GM18517 (cell line): ENCODE results near the gene CACNG5.

ENCODE experiments used
- ATAC-seq: cut with Tn5 transposase; IDR thresholded peaks from one replicate; pipeline ENCODE4 v1.9.1; 2021; ENCODE audit warnings: mild to moderate bottlenecking, moderate library complexity; ENCODE audit not compliant: unreplicated experiment

The CACNG5 gene

DNA sequence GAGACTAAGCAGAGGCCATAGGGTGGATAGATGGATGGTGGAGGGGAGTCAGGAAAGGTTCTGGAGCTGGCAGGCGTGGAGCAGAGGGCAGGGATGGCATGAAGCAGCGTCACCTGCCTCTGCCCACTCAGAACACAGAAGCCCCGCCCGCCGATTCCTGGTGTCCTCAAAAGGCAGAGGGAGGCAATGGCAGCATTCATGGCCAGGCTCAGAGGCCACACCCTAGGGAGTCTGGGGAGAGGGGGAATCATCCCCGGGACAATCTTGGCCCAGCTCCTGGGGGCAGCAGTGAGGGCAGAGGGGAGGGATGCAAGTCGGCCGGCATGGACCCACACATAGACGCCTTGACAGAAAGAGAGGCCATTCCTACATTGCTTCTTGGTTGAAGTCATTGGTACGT is 68.9 kb downstream of the CACNG5 start:
- ATAC-seq: no peak

DNA sequence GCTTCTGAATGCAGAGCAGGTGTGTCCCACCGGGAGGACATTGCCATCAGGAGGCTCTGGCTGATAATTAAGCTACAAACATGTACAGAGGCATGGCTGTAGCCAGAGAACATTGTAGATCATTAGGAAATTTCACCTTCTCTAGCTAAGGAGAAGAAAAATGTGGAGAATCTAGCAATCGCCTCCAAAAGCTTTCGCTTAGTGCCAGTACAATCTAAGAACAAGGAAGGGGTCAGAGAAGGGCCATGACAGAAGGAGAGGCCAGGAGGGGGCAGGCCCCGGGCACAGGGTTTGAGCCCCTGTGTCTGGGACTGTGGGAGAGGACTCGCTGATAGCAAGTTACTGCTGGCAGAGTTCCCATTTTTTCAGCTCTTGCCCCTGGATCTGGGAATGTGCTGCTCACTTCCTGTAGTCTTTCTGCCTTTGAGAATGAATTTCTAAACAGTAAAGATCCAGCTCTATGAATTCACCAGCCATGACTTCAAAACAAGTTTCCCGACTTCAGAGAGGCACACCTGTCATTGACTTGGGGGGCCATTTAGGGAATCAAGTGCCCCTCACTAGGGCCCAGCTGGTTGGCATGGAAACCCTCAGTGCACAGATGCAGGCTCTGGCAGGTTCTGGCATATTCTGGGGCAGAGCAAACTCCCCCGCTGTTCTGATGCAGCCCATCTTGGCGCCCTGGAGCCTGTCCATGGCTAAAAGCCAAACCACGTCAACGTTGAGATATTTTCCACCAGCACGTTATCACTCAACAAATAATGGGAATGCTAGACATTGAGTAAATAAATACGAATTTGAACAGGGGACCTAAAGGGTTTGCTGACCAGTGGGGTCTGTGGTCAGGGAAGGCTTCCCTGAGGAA is 70.1 kb downstream of the CACNG5 start:
- ATAC-seq: no peak

DNA sequence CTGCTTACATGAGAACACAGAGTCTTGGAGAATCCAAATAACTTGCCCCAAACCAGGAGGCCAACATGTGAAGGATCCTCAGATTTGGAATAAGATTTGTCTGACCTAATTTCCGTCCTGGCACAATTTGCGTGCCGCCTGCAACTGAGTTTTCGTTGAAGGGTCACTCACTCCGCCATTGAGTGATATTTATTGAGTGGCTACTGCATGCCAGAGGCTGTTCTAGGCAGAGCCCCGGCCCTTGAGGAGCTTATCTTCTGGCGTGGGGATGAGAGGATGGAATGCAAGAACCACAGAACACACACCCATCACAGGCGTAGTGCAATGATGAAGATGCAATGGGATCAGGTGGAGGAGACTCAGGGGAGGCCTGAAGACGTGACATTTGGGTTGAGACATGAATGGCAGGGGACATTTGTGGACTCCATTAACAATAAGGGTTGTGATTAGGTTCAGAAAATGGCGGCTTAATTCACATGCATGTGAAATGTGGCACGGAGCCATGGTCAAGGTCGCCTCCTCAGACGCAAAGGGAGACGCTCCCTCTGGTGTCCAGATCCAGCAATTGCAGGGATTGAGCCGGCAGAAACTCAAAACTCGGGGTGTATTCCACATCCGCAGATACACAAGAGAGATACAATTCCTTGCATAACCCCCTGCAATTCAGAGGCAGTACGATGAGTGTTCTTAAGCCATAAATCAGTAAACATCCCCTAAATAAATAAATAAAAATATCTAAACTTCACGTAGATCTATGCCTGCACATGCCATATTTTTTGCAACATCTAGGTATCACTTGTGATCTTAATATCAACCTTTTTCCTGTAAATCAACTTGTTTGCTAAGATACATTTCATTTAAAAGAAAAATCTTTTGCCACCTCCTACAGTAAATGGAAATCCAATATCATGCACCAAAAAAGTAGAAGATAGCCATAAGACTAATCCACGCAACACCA is 71.7 kb downstream of the CACNG5 start:
- ATAC-seq: no peak

DNA sequence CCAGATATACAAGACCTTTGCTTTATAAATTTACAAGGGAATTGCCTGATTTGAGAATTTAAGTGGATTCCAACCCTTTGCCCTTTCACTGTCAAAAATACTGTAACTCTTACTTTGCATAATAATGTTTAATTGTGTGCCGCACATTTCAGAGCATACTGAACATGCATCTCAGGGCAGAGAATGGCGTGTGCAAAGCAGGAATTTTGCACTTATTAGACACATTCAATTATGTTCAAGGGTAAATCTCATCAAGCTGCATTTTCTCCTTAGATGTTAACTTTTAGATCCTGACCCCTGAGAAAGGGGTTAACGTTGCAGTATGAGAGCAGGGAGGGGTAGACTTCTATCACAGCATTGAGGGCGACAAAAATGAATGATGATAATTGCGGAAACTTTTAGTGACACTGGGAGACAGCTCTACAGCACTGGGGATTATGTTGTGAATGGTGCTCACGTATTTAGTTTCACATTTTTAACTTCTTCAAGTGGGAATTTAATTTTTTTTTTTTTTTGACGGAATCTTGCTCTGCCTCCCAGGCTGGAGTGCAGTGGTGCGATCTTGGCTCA is 75.0 kb downstream of the CACNG5 start:
- no peak for ATAC-seq

DNA sequence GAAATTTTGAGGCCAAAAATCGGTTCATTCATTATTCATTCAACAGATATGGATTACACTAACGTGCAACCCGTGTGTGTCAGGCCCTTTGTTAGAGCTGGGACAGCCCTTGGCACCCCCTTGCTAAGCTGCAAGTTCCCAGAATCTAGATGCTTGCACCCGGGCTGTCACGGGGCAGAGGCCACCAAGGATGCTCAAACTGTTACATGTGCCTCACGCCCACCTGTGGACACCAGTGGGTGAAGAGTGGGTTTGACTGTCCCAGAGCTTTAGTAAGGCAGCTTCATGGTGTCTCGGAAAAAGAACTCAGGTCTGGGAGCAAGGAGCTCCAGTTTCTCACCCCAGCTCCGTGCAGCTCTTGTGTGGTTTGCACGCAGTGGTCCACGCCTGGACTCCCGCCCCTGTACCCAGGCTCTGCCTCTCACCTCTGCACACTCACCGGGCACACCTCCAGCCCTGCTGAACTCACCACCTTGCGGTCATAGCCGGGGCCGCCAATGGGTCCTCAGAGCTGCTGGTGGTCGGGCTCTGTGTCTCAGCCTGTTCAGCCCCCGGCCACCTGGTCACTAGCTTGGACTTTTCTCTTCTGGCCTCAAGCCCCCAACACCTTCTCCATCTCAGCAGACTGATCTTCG is 75.9 kb downstream of the CACNG5 start:
- ATAC-seq: no peak

DNA sequence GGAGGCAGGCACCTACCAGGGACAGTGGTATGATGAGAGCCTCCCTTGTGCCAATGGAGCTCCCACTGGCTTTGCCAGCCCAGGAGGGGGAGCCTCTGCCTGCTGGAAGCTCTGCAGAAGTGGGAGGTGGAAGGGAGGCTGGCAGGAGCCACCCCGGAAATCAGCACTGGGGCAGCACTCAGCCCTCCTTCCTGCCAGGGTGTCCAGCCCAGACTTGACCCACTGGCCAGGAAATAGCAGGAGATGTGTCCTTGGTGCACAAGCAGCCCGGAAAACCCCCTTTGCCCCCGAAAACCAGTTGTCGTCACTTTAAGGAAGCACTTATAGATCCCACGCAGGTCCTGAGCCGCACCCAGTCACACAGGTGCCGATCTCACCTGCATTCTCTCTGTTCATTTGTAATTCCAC is 80.3 kb downstream of the CACNG5 start:
- ATAC-seq: no peak

DNA sequence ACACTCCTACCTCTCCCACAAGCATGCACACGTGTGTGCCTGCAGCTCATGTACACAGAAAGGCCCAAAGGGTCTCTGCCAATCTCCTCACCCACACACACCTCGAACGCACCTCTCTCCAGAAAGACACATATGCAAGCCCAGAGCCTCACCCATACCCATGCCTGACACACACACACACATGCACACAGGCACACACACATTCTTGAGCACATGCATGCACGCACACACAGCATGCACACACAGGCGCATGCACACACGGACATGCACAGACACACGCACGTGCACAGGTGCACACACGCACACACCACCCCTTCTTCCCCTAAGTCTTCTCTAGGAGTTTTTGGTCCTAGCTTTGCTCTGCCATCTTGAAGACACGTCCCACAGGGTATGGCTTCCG is 80.9 kb downstream of the CACNG5 start:
- no peak for ATAC-seq

DNA sequence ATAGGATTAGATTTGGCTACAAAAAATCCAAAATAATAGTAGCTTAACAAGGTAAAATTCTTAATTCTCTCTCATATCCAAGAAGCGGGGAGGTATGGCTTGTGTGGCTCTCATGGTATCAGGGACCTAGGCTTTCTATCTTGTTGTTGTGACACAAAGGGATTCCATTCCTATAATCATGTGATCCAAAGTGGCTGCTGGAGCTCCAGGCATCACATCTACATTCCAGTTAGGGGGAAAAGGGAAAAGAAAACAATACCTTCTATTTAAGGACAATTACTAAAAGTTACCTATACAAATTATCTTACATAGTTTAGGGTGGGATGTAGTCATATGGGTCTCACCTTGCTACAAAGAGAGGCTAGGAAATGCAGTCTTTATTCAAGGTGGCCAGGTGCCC is 82.0 kb downstream of the CACNG5 start:
- ATAC-seq: no peak

DNA sequence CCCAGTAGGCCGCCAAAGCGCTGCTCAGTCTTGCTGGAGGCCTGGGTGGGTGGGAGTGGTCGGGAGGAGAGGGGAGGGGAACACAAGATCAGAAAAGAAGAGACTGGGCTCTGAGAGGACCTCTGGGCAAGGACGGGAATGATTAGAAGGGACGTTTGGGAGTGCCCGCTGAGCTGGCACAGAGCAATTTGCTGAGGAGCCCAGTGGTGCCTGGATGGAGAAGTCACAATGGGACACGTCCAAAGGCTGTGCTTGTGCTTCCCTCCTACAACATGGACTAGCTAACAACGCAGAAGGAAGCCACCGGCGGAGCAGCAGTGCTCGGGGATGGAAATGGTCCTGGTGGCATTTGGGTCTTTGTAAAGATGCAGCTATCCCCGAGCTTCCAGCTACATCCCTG is 84.0 kb downstream of the CACNG5 start:
- no peak for ATAC-seq

DNA sequence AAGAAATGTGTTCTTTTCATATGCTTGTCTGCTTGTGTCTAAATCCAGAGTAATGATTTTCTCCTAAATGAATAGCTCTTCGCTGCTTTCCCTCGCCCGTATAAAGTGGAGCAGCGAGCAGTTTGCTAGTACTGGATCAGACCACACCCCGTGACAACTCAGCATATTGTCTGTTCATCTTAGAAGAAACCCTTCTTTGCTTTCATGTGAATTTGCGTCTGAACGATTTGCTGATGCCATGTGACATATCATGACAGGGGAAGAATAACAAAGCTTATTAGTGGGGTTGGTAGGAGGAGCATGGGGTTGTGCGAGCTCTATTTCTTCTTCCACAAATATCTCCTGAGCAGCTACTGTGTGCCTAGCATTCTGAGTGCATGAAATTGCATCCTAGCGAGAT is 85.5 kb downstream of the CACNG5 start:
- no peak for ATAC-seq

DNA sequence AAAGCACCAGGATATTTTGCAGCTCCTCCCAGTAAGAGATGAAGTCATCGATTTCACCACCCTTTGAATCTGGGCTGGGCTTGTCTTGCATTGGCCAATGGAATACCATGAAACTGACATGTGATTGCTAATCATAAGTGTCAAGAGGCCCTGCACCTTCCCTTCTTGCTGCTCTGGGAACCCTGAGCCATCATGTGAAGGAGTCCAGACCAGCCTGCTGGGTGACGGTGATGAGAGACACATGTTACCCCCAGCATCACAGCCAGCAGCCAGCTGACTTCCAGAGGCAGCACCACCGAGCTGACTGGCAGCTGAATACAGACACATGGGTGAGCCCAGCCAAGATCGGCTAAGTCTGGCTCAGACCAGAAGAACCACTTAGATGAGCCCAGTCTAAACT is 86.0 kb downstream of the CACNG5 start:
- ATAC-seq: no peak

DNA sequence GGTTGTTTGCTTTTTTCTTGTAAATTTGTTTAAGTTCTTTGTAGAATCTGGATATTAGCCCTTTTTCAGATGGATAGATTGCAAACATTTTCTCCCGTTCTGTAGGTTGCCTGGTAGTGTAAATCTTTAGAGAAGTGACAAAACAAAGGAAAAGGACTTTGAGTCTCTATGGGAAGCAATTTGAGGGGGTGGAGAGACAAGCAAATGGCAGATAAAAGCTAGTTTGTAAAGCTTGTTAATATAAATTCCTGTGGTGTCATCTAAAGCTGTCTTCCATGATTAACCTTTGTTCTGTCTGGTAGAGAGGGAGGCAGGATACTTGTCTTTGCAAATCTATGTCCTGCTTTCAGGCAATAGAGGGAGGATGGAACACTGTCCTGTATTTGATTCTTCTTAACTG is 89.0 kb downstream of the CACNG5 start:
- ATAC-seq: no peak

DNA sequence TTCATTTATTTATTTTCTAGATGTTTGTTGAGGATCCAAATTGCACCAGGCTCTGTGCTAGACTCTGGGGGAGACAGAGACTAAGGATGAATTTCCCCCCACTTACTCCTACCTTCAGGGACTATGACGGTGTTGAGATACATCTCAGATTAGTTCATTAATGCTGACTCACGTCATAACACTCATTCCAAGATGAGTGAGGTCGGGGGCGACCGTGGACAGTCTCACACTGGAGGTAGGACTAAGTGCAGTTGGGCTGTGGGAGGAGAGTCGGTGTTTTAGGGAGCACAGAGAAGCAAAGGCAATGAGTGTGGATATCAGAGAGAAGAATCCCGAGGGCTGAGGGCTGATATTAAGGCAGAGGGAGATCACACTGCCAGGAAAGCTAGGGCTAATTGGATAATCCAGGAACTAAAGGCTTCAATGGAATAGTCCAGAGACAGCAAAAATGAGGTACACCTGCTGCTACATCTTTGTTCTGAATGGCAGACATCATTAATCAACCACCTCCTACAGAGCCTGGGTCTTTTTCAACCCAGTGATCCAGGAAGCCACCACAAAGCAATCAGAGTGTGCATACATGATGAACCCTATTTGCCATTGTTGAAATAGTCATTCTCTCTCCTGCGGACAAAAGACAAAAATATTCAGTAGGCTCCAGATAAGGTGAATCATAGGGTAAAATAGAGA is 91.0 kb downstream of the CACNG5 start:
- ATAC-seq: no peak

DNA sequence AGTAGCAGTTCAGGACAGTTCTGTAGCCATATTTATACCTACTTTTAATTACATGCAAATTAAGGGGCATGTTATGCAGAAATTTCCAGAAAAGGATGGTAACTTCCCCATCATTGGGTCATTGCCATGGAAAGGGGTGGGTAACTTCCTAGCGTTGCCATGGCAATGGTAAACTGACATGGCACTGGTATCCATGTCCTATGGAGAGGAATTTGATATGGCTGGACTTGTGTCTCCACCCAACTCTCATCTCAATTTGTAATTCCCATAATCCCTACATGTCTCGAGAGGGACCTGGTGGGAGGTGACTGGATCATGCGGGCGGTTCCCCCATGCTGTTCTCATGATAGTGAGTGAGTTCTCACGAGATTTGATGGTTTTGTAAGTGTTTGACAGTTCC is 94.0 kb downstream of the CACNG5 start:
- no peak for ATAC-seq

DNA sequence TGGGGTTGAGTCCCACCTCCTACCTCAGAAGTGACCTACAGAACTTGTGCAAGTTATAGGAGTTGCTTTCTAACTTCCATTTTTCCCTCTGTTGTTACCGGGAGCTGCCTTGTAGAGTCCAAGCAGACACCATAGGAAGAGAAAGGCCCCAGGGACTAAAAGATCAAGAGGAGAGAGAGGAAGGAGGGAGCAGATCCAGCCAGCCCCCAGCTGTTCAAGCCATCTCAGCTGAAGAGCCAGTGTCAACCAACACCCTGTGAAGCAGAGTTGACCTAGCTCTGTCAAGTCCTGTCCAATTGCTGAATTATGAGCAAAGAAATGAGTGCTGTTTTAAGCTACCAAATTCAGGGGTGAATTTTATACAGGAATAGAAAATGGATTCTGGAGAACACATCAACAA is 94.7 kb downstream of the CACNG5 start:
- no peak for ATAC-seq

DNA sequence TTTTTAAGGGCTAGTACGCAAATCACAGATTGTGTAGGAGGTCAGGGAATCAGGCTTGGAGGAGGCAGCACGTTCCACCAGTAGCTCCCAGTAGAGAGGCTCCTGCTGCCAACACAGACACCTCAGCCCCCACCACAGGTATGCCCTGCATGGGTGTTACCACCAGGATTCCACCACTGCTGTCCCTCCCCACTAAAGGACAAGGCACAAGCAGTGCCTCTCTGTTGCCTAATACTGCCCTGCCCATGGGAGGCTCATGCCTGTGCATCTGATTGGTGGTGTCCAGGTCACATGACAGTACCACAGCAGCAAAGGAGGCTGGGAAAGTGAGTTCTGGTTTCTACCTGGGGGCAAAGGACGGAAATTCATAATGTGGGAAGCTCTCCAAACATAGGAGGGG is 96.0 kb downstream of the CACNG5 start:
- ATAC-seq: no peak

DNA sequence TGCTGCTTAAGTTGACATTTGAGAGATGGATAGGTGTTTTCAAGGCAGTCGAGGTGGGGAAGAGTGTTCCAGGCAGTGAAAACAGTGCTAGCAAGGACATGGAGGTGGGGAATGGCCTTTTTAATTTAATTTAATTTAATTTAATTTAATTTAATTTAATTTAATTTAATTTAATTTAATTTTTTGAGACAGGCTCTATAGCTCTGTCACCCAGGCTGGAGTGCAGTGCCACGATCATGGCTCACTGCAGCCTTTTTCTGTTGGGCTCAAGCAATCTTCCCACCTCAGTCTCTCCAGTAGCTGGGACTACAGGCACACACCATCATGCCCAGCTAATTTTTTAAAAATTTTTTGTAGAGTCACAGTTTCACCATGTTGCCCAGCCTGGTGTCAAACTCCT is 97.4 kb downstream of the CACNG5 start:
- ATAC-seq: no peak

DNA sequence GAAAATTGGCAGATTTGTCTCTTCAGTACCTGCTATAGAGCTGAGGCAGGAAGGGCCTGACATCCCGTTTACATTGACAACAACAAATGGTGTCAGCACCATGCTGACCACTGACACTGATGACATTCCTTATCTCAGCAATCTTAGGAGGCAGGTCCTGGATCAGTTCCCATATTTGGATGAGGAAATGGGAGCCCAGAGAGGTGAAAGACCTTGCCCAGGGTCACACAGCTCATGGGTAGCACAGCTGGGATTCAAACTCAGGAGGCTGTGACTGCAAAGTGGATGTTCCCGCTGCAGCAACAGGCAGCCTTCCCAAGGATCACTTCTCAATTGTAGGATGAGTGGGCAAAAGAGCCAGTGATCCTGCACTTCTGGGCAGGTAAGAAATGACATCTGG is 99.1 kb downstream of the CACNG5 start:
- ATAC-seq: no peak
